Cerebellar nuclear complex (tissue), 1 donor: ENCODE data around the gene DYNLT1.
"Not testable (repeated sequence)": the region's sequence is repeated elsewhere in the genome, so short reads cannot be mapped to it uniquely, and the experiment has no call there.

ENCODE experiments used
- DNase-seq, 2 experiments: peaks; one replicate each; lab custom pipeline; 2025; lab: John Stamatoyannopoulos, UW

DYNLT1 gene

DNA sequence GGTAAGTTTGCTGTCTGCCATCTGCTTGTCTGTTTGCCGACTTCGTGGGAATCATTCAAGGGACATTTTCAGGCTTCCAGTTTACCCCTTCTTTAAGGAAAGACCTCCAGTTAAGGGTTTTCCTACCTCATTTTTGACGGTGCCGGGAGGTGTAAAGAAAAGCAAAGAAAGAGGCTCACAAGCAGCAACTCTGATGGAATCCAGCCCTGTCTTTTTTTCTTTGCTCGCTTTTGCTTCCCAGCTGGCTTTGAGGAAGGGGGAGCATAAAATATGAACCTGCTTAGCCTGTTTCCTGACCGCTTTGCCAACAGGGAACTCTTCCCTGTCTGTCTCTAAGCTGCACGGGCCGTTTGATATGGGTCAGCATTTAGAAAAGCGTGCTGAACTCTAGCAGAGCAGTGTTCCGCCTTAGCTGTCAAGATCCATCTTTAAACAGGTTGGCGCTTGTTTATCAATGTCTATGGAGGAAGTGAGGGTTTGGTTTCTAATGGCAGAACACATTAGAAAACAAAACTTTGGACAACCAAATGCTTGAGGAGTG is 19.2 kb upstream of the DYNLT1 start:
- DNase-seq, result no peak

DNA sequence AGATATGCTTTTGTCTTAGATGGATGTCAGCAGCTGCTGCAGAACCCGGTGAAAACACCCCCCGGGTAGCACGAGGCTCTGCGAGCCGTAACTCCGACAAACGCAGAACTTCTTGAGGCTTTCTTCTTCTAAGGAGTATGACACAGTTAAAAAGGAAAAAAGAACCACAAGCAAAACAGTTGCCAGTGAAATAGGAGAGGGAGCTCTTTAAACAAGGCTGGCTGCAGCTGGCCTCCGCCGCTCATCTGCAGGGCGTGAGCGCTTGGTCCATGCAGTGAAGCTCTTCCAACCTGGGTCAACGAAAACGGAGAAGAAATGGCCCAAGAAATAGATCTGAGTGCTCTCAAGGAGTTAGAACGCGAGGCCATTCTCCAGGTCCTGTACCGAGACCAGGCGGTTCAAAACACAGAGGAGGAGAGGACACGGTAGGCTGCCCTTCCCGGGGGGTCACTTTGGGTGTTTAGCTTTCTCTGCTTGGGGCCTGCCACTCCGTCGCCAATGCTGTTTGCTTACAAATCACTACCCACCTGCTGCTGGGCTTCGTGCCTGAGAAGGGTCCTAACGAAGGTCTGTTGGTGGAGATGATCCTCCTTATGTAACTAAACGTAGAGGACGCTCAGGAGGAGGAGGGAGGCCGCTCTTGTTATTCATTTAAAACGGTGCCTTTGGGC is 18.5 kb upstream of the DYNLT1 start:
- DNase-seq, result no peak

DNA sequence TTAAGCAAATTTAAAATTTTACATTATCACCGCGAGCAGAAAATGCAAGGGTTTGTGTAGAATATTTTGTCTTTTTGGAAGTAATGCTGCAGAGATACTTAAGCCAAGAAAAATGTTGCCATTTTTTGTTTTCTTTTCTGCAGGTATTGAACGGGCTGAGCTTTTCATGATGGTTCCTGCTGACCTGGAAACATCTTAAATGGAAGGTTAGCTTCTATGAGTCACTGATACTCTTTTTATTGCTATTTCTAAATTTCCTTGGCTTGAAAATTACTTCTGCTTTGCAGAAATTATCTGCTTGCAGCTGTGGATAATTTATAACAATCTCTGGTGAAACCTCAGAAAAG is 18.0 kb upstream of the DYNLT1 start:
- no peak for DNase-seq

DNA sequence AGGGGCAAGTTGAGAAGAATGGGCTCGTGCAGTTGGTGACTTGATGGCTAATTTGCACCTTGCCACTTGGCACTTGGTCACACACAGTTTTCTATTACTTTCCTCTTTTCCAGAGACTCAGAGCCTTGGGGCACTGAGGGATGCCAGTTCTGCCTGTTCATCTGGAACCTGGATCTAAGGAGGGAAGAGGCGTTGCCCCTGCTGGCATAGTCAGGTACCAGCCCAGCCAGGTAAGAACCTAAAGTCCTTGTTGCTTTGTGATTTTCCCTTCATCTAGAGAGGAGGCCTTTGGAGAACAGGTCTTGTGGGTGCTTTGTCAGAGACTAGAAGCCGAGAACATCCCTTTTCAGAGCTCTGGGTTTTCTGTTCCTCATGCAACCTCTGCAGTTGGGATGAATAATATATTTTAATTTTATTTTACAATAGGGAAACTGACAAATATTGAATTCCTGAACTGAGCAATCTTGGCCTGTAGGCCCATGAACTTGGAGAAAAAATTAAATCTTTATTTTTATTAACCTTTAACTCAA is 16.7 kb upstream of the DYNLT1 start:
- no peak for DNase-seq

DNA sequence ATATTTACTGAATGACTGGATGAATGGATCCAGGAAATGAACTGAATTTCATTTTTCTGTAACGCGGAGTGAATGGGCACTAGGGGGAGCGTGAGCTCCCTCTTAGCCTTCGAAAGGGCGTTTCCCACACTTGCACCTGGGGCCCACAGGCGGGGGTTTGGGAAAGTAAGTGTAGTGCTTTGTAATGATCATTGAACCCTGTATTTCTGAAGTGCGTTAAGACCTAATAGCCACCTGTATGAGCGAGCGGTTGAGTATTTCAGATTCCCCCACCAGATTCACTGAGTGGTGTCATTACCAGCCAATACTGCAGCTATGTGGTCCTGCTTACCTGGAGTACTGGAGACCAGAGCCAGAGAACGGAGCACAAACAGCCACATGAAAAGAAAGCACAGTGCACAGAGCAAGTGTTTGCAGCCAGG is 15.8 kb upstream of the DYNLT1 start:
- no peak for DNase-seq

DNA sequence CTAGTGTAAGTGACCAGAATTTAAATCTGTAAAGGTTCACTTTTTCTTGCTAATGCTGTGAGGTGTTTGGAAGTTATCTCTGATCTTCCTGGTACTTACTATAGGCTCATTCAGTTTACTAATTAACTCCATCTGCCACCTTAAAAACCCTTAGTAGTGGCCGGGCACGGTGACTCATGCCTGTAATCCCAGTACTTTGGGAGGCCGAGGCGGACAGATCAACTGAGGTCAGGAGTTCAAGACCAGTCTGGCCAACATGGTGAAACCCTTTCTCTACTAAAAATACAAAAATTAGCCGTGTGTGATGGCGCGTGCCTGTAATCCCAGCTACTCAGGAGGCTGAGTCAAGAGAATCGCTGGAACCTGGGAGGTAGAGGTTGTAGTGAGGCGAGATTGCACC is 12.4 kb upstream of the DYNLT1 start:
- not testable (repeated sequence) for DNase-seq

DNA sequence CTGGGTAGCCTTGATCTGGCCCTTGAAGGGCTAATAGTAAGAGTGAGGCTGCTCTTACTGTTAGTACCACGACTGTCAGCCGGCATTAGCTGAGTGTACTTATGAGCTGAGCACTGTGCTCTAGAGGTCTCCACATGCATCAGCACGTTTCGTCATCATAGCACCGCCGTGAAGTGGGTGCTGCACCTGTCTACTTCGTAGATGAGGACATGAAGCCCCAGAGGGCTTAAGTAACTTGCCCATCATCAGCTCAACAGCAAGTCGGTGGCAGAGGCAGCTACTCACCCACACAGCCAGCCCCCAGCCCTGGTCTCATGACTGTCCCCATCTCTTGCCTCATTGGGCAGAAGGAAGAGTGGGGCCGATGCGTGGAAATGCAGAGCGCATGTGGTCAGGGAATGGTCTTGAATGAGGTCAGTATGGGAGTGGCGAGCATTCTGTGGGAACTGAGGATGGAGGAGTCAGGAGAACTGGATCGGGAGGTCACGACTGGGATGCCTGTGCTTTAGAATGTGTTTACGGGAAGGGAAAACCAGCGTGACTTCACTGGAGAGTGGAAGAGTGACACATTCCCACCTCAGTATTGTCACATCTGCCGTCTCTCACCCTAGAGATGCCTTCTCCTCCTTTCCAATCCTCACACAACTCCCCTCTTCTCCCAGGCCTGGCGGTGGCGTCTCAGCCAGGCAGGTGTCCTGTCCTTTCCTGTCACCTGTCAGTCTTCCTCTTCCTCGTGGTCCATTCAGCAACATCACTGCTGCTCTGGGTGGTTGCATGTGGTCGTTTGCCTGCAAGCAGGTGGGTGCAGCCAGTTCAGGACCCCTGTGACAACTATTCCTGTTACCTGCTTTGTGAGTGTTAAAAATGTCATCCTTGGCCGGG is 11.3 kb upstream of the DYNLT1 start:
- no peak for DNase-seq

DNA sequence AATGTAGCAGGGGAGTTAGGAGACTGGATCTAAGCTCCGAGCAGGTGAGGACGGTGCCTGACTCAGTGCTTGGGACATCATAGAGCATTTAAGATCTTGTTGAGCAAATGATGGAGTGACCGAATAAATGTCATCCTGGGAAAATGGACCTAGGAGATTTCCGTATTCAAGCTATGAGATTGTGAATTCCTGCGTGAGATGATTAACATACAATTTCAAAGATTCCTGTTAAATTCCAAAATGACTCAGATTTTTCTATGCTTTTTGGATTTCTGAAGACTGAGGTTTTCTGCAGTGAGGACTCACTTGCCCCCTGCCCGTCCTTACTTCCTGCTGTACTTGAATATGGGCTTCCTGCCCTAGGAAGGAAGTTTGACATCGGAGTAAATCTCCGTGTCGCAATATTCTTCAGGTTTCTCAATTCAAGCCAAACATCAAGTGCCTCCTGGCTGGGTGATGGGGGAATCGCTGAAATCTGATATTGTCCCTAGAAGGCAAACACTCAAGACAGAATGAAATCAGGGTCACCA is 10.5 kb upstream of the DYNLT1 start:
- DNase-seq, result no peak

DNA sequence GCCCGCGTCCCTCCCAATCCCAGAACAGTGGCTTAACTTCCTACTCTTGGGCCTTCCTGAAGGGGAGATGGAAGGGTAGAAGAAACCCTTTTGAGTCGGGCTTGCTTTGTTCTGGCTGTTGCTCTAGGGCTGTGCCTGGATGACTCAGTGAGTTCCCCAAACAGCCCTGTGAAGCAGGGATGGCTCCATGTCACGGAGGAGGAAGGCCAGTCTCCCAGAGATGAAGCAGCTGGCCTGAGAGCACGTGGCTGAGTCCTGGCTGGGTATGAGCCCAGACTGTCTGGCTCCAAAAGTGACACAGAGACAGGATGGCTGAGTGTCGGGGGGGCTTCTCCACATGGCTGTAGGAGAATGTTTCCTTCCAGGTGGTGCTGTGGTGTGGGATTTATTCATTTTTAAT is 10.0 kb upstream of the DYNLT1 start:
- DNase-seq, result peak in 1 of 2 experiments; percentile 26

DNA sequence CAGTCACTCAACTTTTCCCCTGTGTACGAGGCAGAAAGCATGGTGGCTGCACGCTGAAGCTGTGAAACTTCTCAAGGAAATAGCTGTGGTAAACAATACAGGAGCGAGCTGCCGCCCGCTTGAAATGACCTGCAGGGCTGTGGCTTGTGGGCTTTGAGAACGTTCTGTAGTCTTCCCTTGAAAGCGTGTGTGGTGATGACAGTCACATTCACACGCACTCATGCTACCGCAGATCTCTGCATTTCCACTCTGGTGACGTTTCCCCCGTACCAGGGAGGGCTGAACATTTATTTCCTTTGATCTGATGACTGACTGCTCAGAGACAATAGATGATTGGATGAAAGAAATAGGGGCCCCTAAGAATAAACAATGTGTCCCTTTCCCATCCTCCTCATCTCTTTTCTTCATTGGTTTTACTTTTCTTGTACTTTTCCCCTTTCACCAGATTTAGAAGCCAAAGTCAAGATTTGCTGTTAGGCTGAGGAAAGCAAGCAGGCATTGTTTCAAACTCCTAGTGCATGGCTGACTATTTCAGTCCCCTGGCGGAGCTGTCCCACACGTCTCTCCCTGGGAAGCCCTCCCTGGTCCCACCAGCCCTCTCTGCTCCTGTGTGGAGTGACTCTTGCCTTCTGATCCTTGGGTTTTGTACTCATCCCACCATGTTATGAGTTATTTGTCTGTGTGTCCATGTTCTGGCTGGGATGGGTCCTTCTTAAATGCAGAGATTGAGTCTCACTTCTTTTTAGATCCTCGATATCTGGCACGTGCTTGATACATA is 9.2 kb upstream of the DYNLT1 start:
- DNase-seq, result no peak

DNA sequence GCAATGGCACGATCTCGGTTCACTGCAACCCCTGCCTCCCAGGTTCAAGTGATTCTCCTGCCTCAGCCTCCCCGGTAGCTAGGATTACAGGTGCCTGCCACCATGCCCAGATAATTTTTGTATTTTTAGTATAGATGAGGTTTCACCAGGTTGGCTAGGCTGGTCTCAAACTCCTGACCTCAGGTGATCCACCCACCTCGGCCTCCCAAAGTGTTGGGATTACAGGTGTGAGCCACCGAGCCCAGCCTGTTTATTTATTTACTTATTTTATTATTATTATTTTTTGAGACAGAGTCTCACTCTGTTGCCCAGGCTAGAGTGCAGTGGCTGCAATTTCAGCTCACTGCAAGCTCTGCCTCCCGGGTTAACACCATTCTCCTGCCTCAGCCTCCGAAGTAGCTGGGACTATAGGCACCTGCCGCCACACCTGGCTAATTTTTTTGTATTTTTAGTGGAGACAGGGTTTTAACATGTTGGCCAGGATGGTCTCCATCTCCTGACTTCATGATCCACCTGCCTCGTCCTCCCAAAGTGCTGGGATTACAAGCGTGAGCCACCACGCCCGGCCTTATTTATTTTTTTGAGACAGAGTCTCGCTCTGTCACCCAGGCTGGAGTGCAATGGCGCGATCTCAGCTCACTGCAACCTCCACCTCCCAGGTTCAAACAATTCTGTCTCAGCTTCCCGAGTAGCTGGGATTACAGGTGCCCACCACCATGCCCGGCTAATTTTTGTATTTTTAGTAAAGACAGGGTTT is 7.6 kb upstream of the DYNLT1 start:
- not testable (repeated sequence) for DNase-seq

DNA sequence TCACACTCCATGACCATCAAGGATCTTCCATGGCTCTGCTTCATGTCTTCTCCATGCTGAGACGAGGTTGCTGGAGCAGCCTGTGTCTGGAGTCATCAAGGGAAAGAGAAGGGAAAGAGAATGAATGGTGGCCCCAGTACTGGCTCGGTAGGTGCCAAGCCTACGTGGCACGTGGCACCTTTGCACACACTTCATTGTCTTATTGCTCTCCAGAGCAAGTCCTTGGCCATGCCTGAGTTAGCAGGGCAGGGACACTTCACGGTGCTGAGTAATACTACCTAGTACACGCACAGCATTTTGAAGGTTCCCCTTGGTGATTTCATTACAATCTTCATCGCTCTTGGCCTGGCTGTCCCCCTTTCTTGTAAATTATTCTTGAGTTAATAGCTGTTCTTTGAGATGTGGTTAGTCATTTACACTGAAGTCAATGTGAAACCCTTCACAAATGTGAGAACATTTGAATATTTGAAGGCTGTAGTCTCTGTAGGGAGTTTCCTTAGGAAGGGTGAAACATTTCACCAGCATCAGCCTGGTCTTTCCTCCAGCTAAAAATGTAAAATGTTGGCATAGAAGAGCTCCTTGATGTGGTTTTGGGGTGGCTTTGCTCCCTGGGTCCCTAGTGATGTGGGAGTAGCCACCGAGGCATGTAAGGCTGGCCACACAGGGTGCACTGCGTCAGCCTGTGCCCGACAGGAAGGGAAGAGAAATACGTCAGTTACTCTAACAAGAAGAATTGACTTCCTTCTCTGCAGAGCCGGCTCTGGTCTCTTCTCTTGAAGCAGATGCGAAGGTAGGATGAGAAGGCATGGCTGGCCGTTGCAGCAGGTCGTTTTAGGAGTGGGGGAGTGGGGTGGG is 5.0 kb upstream of the DYNLT1 start, which contains the start of gene SYTL3:
SYTL3 (plus strand) TSS at position 766 of the 855 bp plus-strand sequence. CDS start 13,215 bp downstream, outside the sequence.
- no peak for DNase-seq

DNA sequence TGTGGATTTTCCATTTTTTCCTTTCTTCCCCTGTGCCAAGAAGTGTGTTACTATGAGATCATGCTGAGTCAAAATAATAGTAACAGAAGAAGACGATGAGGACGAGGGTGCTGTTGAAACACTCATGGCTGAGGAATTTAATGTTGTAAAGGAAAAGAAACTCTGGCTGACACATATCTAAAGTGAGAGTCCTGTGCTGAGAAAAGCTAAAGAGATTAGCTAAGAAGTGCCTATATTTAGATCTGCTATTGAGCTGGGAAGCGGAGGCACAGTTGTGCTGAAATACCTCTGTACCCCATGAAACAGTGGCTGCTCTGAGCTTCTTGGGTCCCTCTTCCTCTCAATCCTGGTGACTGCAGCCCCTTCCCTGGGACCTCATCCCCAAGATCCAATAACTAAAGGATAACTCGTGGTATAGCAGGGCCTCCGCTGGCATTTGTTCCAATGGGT is 4.2 kb upstream of the DYNLT1 start:
- DNase-seq, result no peak

DNA sequence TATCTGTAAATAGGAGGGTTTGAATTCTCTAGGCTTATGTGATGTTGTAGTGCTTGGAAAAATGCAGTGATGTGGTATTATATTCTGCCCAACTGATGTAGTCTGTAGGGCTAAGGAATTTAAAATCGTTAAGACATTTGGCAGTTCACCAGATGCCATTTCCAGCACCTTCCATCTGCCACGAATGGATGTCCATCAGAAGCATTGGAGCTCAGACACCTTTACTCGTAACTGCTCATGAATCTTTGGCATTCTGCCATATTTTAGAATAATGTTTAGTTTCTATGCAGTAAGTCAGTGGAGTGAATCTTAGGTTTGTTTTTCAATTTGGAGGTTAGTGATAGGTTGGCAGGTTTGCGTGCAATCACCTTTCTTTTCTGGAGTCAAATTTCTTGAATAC is 3.0 kb upstream of the DYNLT1 start:
- no peak for DNase-seq

DNA sequence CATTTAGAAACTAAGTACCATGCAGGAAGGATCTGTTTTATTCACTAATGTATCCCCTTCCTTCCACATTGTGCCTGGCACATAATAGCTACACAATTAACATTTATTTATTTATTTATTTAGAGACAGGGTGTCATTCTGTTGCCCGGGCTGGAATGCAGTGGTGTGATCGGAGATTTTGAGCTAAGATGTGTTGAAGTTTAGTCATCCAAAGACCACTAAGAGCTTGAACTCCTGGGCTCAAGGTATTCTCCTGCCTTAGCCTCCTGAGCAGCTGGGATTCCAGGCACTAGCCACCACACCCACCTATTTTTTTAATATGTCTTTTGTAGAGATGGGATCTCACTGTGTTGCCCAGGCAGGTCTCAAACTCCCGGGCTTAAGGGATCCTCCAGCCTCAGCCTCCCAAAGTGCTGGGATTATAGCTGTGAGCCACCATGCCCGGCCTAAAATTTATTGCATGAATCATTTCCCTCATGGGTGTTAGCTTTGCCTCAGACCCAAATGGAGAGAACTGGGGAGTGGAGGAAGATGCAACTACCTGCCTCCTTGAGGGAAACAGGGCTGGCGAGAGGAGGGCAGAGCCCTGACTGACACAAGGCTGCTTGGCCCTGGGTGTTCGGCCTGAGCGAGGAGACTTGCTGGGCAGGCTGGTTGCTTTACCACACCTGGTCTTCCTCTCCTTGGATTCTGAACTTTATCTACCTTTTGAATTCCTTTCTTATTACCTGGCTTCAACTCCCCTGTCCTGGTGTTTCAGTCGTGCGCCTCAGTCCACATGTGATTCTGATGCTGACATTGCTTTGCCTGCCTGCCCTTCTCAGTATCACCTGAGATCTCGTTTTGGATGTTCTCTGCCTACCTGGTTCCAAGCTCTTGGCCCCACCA is 1.7 kb upstream of the DYNLT1 start:
- DNase-seq, result no peak

DNA sequence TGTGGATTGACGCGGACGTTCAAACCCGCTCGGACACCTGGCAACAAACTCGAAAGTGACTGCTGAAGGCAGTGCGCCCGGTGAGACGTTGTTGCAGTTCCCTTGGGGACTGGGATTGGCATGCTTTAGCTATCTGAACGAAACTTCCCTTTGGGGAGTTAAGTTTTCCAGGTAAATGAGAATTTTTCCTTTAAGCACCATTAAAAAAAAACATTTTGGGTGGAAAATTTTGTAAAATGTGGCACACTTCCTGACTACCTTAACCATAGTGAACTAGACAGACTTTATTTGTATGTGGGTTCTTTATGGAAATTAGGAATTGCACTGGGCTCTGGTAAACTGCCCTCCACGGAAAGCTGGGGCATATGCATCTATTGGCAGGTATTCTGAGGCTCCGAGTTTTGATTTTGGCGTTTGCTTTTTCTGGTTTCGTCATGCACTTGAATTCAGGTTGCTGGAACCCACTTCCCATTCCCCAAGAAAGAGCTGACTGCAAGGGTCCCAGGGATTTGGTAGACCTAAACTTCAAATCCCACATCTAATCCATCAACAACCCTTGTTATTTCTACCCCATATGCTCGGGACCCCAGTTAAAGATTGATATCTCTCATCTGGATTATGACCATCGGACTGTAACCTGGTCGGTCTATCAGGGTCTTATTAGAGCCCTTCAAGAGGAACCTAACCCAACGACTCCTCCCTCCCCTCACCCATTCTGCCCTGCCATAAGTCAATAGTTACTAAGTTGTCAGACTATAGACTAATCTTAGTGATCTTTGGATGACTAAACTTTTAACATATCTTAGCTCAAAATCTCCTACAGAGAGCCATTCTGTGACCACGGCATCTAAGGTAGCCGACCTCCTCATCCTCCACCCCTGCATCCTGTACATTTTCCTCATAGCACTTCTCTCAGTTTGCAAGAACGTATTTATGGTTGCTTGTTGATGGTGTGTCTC is 800 bp upstream of the DYNLT1 start:
- DNase-seq, result no peak

DNA sequence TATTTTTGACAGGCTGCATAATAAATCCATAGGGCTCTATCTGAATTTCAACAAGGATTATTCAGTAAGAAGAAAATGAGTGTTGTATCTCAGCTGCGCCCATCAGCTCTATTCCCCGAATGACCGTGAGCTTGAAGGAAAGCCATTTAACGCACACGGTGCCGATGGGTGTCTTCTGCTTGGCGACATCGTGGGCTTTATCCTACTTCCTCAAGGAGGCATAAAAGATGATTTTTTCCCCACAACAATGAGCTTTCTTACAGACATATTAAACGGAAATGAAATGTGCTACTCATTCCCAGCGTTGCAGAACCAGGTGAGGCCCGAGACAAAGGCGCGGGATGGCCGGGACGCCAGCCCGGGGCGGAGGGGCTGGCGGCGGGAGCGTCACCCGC is 710 bp downstream of the DYNLT1 start:
- no peak for DNase-seq

DNA sequence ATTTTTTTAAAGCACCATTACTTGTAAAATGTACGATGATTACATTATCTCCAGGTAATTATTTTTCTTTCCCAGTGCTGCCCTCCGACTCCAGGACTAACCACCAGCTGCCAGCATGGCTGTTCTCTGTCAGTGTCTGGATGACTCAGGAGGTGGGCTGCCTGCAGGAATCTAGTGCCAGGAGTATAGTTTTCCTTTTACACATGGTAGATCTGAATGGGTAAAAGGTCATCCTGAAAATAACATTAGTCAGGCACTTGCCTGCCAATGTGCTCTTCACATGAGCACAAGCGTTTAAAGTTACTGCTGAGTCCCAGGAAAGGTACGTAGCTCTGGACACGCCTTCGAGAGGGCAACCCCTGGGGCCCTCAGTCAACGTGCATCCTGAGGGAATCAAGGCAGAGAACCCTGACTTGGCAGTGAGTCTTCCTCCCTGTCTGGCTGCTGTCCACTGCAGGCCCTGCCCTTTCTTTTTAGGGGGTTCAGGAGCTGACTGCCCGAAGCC is 2.4 kb downstream of the DYNLT1 start:
- DNase-seq, result no peak
